Kidney glomerular epithelial cell (primary cell): ENCODE results near the gene KCNJ9.
"Not testable (repeated sequence)": the region's sequence is repeated elsewhere in the genome, so short reads cannot be mapped to it uniquely, and the experiment has no call there.

ENCODE experiments used
- DNase-seq: peaks from one replicate; lab custom pipeline; 2025; lab: John Stamatoyannopoulos, UW

KCNJ9 gene

GRCh38 chr1:160103658-160104408 lies 22.5 kb downstream of the KCNJ9 start:
- DNase-seq: no peak

- no peak for DNase-seq
Observed at GRCh38 chr1:160104486-160104885, 23.1 kb downstream of the KCNJ9 start.

- no peak for DNase-seq
Observed at GRCh38 chr1:160105155-160105554, 23.8 kb downstream of the KCNJ9 start.

- no peak for DNase-seq
Observed at GRCh38 chr1:160107512-160107911, 26.2 kb downstream of the KCNJ9 start.

GRCh38 chr1:160108888-160109662 lies 27.7 kb downstream of the KCNJ9 start:
- DNase-seq: no peak

- no peak for DNase-seq
Observed at GRCh38 chr1:160109686-160110085, 28.3 kb downstream of the KCNJ9 start.

- DNase-seq: not testable (repeated sequence)
Observed at GRCh38 chr1:160111462-160111861, 30.1 kb downstream of the KCNJ9 start.

GRCh38 chr1:160112357-160112756 lies 31.0 kb downstream of the KCNJ9 start:
- DNase-seq: no peak

- DNase-seq: no peak
Observed at GRCh38 chr1:160113407-160113806, 32.1 kb downstream of the KCNJ9 start.

GRCh38 chr1:160114085-160114484 lies 32.7 kb downstream of the KCNJ9 start:
- no peak for DNase-seq

- no peak for DNase-seq
Observed at GRCh38 chr1:160115545-160116282, 34.4 kb downstream of the KCNJ9 start, which contains the start of gene ATP1A2. Gene ATP1A2, plus strand, starts transcription at chr1:160115759. Its CDS starts 103 bp downstream, at chr1:160115862.

- DNase-seq: no peak
Observed at GRCh38 chr1:160116283-160117147, 35.2 kb downstream of the KCNJ9 start.

GRCh38 chr1:160117300-160117699 lies 36.0 kb downstream of the KCNJ9 start:
- no peak for DNase-seq

GRCh38 chr1:160117709-160118183 lies 36.4 kb downstream of the KCNJ9 start:
- no peak for DNase-seq

- no peak for DNase-seq
Observed at GRCh38 chr1:160118928-160119327, 37.6 kb downstream of the KCNJ9 start.

- DNase-seq: no peak
Observed at GRCh38 chr1:160120797-160121196, 39.5 kb downstream of the KCNJ9 start.

- no peak for DNase-seq
Observed at GRCh38 chr1:160121388-160121787, 40.0 kb downstream of the KCNJ9 start.

- DNase-seq: no peak
Observed at GRCh38 chr1:160122978-160123495, 41.7 kb downstream of the KCNJ9 start.

- no peak for DNase-seq
Observed at GRCh38 chr1:160123726-160124125, 42.4 kb downstream of the KCNJ9 start.

- DNase-seq: peak; percentile 98
Observed at GRCh38 chr1:160124705-160125478, 43.6 kb downstream of the KCNJ9 start.
